HCT116 (cell line): ENCODE results near the gene SLC46A1. TPM values are rescaled to one million over a fixed set of nuclear protein-coding genes. Genes with fewer than 3 reads are reported as not detected.

Source experiments
- ATAC-seq: fragments of 200-7000 bp; cut with Tn5 transposase; 2 replicates; pipeline ENCODE4 v1.9.1; 2020; ENCODE audit warnings: mild to moderate bottlenecking, moderate library complexity
- BruUV-seq: library from RNA; stranded (reverse); fragments of 400-500 nt; replicated peaks from 2 replicates; lab custom pipeline; 2021; lab: Mats Ljungman, UMichigan
- CTCF ChIA-PET: fragments of 300-600 bp; sonication (Branson Sonifier 250); formaldehyde crosslinking; loops from one replicate; lab custom pipeline; 2021; ENCODE audit warnings: antibody characterized with exemption; lab: Charles Lee
- POLR2A ChIA-PET: fragments of 300-600, 350-600 bp; sonication (Branson Sonifier 250); formaldehyde crosslinking; loops from one replicate; lab custom pipeline; 2021; ENCODE audit warnings: antibody characterized with exemption; lab: Charles Lee
- RAD21 ChIA-PET, 2 experiments: fragments of 300-600 bp; sonication (Branson Sonifier 250); formaldehyde crosslinking; loops; one replicate each; lab custom pipeline; 2023; ENCODE audit warnings: low total read pairs in 2 of 2; ENCODE audit not compliant: uncharacterized antibody in 2 of 2, unreplicated experiment in 2 of 2, low non-redundant PET in 1 of 2; lab: Charles Lee
- DNase-seq: peaks from one replicate; pipeline ENCODE4 v3.0.0-alpha.2; 2010; ENCODE audit warnings: low read depth, low spot score
- H2AFZ ChIP-seq: fragments of 200-600 bp; shearing (Covaris generic), sonication (generic); 2 replicates; pipeline ENCODE4 v1.6.1; 2017; ENCODE audit warnings: low read depth, mixed run types, mixed read lengths, antibody characterized with exemption, low read length; ENCODE audit not compliant: poor library complexity, severe bottlenecking
- H3K27ac ChIP-seq: 2 replicates; pipeline ENCODE4 v1.5.1; 2012; ENCODE audit warnings: low read depth, low read length
- H3K27me3 ChIP-seq: fragments of 200-600 bp; sonication (generic); 2 replicates; pipeline ENCODE4 v1.6.1; 2016; ENCODE audit warnings: mixed run types, low read length, mixed read lengths; ENCODE audit not compliant: insufficient read depth
- H3K36me3 ChIP-seq, 2 experiments: fragments of 200-500 bp in 1 of 2; fragments of 200-600 bp in 1 of 2; sonication (Bioruptor generic) in 1 of 2; sonication (generic) in 1 of 2; 2 replicates each; pipeline versions ENCODE4 v1.5.1 to v1.6.1; 2014 to 2016; ENCODE audit warnings: low read length in 2 of 2, inconsistent platforms in 1 of 2, mixed read lengths in 1 of 2, mixed run types in 1 of 2; ENCODE audit not compliant: insufficient read depth in 2 of 2, control insufficient read depth in 1 of 2
- H3K4me1 ChIP-seq, 2 experiments: fragments of 200-600 bp in 1 of 2; sonication (generic) in 1 of 2; 2 replicates each; pipeline versions ENCODE4 v1.5.1 to v1.6.1; 2012 to 2017; ENCODE audit warnings: low read length in 2 of 2, inconsistent platforms in 1 of 2, mild to moderate bottlenecking in 1 of 2, mixed read lengths in 1 of 2, mixed run types in 1 of 2, moderate library complexity in 1 of 2; ENCODE audit not compliant: insufficient read depth in 2 of 2, control insufficient read depth in 1 of 2
- H3K4me2 ChIP-seq: fragments of 200-600 bp; sonication (generic); 2 replicates; pipeline ENCODE4 v1.6.1; 2017; ENCODE audit warnings: mixed run types, low read length, mixed read lengths
- H3K4me3 ChIP-seq, 2 experiments: fragments of 200-600 bp in 1 of 2; sonication (generic) in 1 of 2; replicated peaks in 1 of 2; 2 replicates each; pipeline ENCODE4 v1.5.1; 2011 to 2016; ENCODE audit warnings: low read length in 2 of 2, control low read depth in 1 of 2, low read depth in 1 of 2, mild to moderate bottlenecking in 1 of 2, mixed read lengths in 1 of 2, mixed run types in 1 of 2
- H3K79me2 ChIP-seq: fragments of 200-600 bp; sonication (generic); 2 replicates; pipeline ENCODE4 v1.6.1; 2017; ENCODE audit warnings: mild to moderate bottlenecking, mixed run types, low read length, moderate library complexity, mixed read lengths; ENCODE audit not compliant: insufficient read depth
- H3K9ac ChIP-seq: fragments of 200-600 bp; sonication (generic); 2 replicates; pipeline ENCODE4 v1.6.1; 2016; ENCODE audit warnings: low read length, mixed read lengths
- H3K9me2 ChIP-seq: fragments of 200-600 bp; sonication (generic), shearing (Covaris generic); 2 replicates; pipeline ENCODE4 v1.6.1; 2017; ENCODE audit warnings: mixed run types, mild to moderate bottlenecking, moderate library complexity; ENCODE audit not compliant: insufficient read depth
- H3K9me3 ChIP-seq, 2 experiments: fragments of 200-500 bp in 1 of 2; fragments of 200-600 bp in 1 of 2; sonication (Bioruptor generic) in 1 of 2; sonication (generic) in 1 of 2; 2 replicates each; pipeline ENCODE4 v1.6.1; 2014 to 2017; ENCODE audit warnings: low read length in 2 of 2, mixed read lengths in 2 of 2, inconsistent platforms in 1 of 2, low read depth in 1 of 2, mild to moderate bottlenecking in 1 of 2, mixed run types in 1 of 2, moderate library complexity in 1 of 2; ENCODE audit not compliant: control insufficient read depth in 1 of 2, insufficient read depth in 1 of 2
- H4K20me1 ChIP-seq: fragments of 200-600 bp; sonication (generic), shearing (Covaris generic); 2 replicates; pipeline ENCODE4 v1.6.1; 2017; ENCODE audit warnings: mixed run types, mild to moderate bottlenecking, moderate library complexity; ENCODE audit not compliant: insufficient read depth
- CBX3 ChIP-seq: IDR thresholded peaks from 2 replicates; pipeline ENCODE4 v1.6.1; 2012; ENCODE audit warnings: low read depth
- CTCF ChIP-seq, 3 experiments: fragments of 200-600 bp in 1 of 3; sonication (generic) in 1 of 3; IDR thresholded peaks in 2 of 3; conservative IDR thresholded peaks in 1 of 3; 2 replicates each; pipeline ENCODE4 v1.5.1; 2012 to 2017; ENCODE audit warnings: low read depth in 2 of 3, low read length in 2 of 3, antibody characterized with exemption in 1 of 3, borderline replicate concordance in 1 of 3, control low read depth in 1 of 3, mild to moderate bottlenecking in 1 of 3, mixed read lengths in 1 of 3, mixed run types in 1 of 3, moderate library complexity in 1 of 3; ENCODE audit not compliant: insufficient read depth in 1 of 3
- EGR1 ChIP-seq: IDR thresholded peaks from 2 replicates; pipeline ENCODE4 v1.6.1; 2012; ENCODE audit warnings: low read depth
- EZH2 ChIP-seq: fragments of 200-600 bp; sonication (generic); IDR thresholded peaks from 2 replicates; pipeline ENCODE4 v1.6.1; 2017; ENCODE audit warnings: antibody characterized with exemption, mixed run types
- EZH2phosphoT487 ChIP-seq: fragments of 200-600 bp; IDR thresholded peaks from 2 replicates; pipeline ENCODE4 v1.6.1; 2018; ENCODE audit warnings: antibody characterized with exemption, borderline replicate concordance
- FOSL1 ChIP-seq: IDR thresholded peaks from 2 replicates; pipeline ENCODE4 v1.6.1; 2012; ENCODE audit warnings: low read depth
- POLR2A ChIP-seq: IDR thresholded peaks from 2 replicates; pipeline ENCODE4 v1.7.0; 2011; ENCODE audit warnings: borderline replicate concordance; ENCODE audit not compliant: insufficient read depth, insufficient read length; ENCODE audit errors: extremely low read depth
- POLR2AphosphoS5 ChIP-seq: IDR thresholded peaks from 2 replicates; pipeline ENCODE4 v1.6.1; 2011; ENCODE audit warnings: mild to moderate bottlenecking, low read depth, low read length, moderate library complexity
- RAD21 ChIP-seq: IDR thresholded peaks from 2 replicates; pipeline ENCODE4 v1.6.1; 2012; ENCODE audit warnings: low read depth, mild to moderate bottlenecking
- SIN3A ChIP-seq: IDR thresholded peaks from 2 replicates; pipeline ENCODE4 v1.6.1; 2012; ENCODE audit warnings: low read depth
- SP1 ChIP-seq: IDR thresholded peaks from 2 replicates; pipeline ENCODE4 v1.6.1; 2012; ENCODE audit warnings: low read depth
- SRF ChIP-seq: IDR thresholded peaks from 2 replicates; pipeline ENCODE4 v1.6.1; 2012; ENCODE audit warnings: low read depth
- TCF7L2 ChIP-seq: IDR thresholded peaks from 2 replicates; pipeline ENCODE4 v1.7.0; 2011; ENCODE audit warnings: borderline replicate concordance, inconsistent platforms; ENCODE audit not compliant: insufficient read depth, insufficient read length; ENCODE audit errors: extremely low read depth
- YY1 ChIP-seq: IDR thresholded peaks from 2 replicates; pipeline ENCODE4 v1.6.1; 2011; ENCODE audit warnings: low read length, low read depth, moderate library complexity, mild to moderate bottlenecking; ENCODE audit not compliant: insufficient replicate concordance; ENCODE audit errors: extremely low read depth
- ZFX ChIP-seq: fragments of 450-650 bp; IDR thresholded peaks from 2 replicates; pipeline ENCODE4 v1.6.1; 2017
- ZNF274 ChIP-seq: fragments of 200-500 bp; sonication (Bioruptor generic); IDR thresholded peaks from 2 replicates; pipeline ENCODE4 v1.6.1; 2014; ENCODE audit warnings: mild to moderate bottlenecking, low read depth, low read length, inconsistent platforms
- intact Hi-C: fragments of 100-400 bp; cut with micrococcal nuclease; formaldehyde crosslinking; loops from 2 replicates; pipeline ENCODE4 v1.10.0; 2022
- total RNA-seq: library from RNA; stranded (reverse); gene quantifications from one replicate; pipeline ENCODE4 v1.2.1, GENCODE V29; 2021; ENCODE audit not compliant: unreplicated experiment
- TF ChIP-seq, protein P1 (sequence below): IDR thresholded peaks from 2 replicates; pipeline ENCODE4 v1.6.1; 2011; ENCODE audit warnings: mild to moderate bottlenecking, low read length, moderate library complexity; ENCODE audit not compliant: insufficient replicate concordance; ENCODE audit errors: extremely low read depth

SLC46A1 gene
- total RNA-seq, 1 experiment from 2014 or later, result 17.8 TPM

- TF ChIP-seq FOSL1, result no peak
- no peak for TF ChIP-seq EGR1
- no peak for TF ChIP-seq POLR2AphosphoS5
- no peak for TF ChIP-seq ZNF274
- Histone ChIP-seq H3K27me3 (no peaks in the 10 kb centered on the region), H3K36me3 (no peaks in the 10 kb centered on the region), H3K9ac (no peak overlapping the region), H3K4me2 (no peak overlapping the region), H3K9me2 (no peaks in the 10 kb centered on the region), H3K4me1 (peaks cover 11 to 20% of the 10 kb centered on the region in 2 experiments; a peak in 3 of 4 replicates), H3K27ac (no peak overlapping the region), H3K9me3 (no peaks in the 10 kb centered on the region), H4K20me1 (no peaks in the 10 kb centered on the region), H2AFZ (no peak overlapping the region), H3K4me3 (no peak overlapping the region), H3K79me2 (no peaks in the 10 kb centered on the region)
- RAD21 ChIA-PET, result no interaction called here
- POLR2A ChIA-PET, result no interaction called here
- intact Hi-C loops, result loop anchor here (10.0 kb wide), 2 partner anchors 58 to 72 kb away; partner anchors contain the start of gene TMEM97
- no peak for DNase-seq
- ATAC-seq, result no peak
- CTCF ChIA-PET, result no interaction called here
- BruUV-seq, result no TSS peak
Observed at GRCh38 chr17:28372945-28373274, 33.1 kb downstream of the SLC46A1 start.

- Histone ChIP-seq H3K4me2 (no peak overlapping the region), H3K4me1 (peaks cover 11 to 20% of the 10 kb centered on the region in 2 experiments; a peak in 3 of 4 replicates), H3K27ac (no peak overlapping the region), H3K9me3 (no peaks in the 10 kb centered on the region), H3K9me2 (no peaks in the 10 kb centered on the region), H4K20me1 (no peaks in the 10 kb centered on the region), H2AFZ (no peak overlapping the region), H3K79me2 (no peaks in the 10 kb centered on the region), H3K36me3 (no peaks in the 10 kb centered on the region), H3K27me3 (no peaks in the 10 kb centered on the region), H3K9ac (no peak overlapping the region), H3K4me3 (no peak overlapping the region)
- ATAC-seq, result no peak
- CTCF ChIA-PET, result no interaction called here
- intact Hi-C loops, result loop anchor here (10.0 kb wide), 2 partner anchors 58 to 72 kb away; partner anchors contain the start of gene TMEM97
- RAD21 ChIA-PET, result no interaction called here
- BruUV-seq, result no TSS peak
- DNase-seq, result no peak
- POLR2A ChIA-PET, result no interaction called here
- TF ChIP-seq EZH2 (no peak), ZNF274 (no peak), EZH2phosphoT487 (no peak), CBX3 (no peak), RAD21 (no peak), SRF (no peak), FOSL1 (no peak), YY1 (no peak), CTCF (IDR thresholded peaks at IDR 0.05 in 2 of 3, conservative IDR thresholded peaks at IDR 0.05 in 1 of 3; ENCODE audit: borderline replicate concordance in 1 of 3, insufficient read depth in 1 of 3, low read depth in 2 of 3, low read length in 2 of 3) (no peak), TCF7L2 (no peak), SIN3A (no peak), SP1 (no peak), EGR1 (no peak), ZFX (no peak), POLR2A (no peak)
- TF ChIP-seq, protein P1, sequence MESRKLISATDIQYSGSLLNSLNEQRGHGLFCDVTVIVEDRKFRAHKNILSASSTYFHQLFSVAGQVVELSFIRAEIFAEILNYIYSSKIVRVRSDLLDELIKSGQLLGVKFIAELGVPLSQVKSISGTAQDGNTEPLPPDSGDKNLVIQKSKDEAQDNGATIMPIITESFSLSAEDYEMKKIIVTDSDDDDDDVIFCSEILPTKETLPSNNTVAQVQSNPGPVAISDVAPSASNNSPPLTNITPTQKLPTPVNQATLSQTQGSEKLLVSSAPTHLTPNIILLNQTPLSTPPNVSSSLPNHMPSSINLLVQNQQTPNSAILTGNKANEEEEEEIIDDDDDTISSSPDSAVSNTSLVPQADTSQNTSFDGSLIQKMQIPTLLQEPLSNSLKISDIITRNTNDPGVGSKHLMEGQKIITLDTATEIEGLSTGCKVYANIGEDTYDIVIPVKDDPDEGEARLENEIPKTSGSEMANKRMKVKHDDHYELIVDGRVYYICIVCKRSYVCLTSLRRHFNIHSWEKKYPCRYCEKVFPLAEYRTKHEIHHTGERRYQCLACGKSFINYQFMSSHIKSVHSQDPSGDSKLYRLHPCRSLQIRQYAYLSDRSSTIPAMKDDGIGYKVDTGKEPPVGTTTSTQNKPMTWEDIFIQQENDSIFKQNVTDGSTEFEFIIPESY, result no peak
Observed at GRCh38 chr17:28372203-28372944, 33.6 kb downstream of the SLC46A1 start.
